ENCODE results near the gene ASB1. TPM values are rescaled to one million over a fixed set of nuclear protein-coding genes. Genes with fewer than 3 reads are reported as not detected.
A peak's percentile ranks its signal among the peaks of the same experiment; 100 is the strongest.

The ASB1 gene
- total and polyA plus RNA-seq, 8 donors: 10.7 to 36.8 (median 18.5) TPM

- Histone ChIP-seq H3K27ac (no peak overlapping the region), H3K27me3 (no peaks in the 10 kb centered on the region), H3K36me3 (peaks cover 23 to 61% (median 58%) of the 10 kb centered on the region in 4 donors), H3K4me3 (no peak overlapping the region), H3K9me3 (peaks cover 0 to 5% (median 1%) of the 10 kb centered on the region in 4 donors), H3K4me1 (peaks cover 7 to 45% (median 24%) of the 10 kb centered on the region in 4 donors)
- no peak for TF ChIP-seq EP300 (IDR thresholded peaks at IDR 0.05)
- no peak for TF ChIP-seq POLR2A (IDR thresholded peaks at IDR 0.05)
- no peak for TF ChIP-seq POLR2AphosphoS5 (IDR thresholded peaks at IDR 0.05)
- TF ChIP-seq CTCF (IDR thresholded peaks at IDR 0.05): no peak
- no peak for DNase-seq
- intact Hi-C loops (cut with DNase I; ENCODE audit: low total_unique reads): no loop called here
- 89 to 97% (median 92%) methylated on average over 13 of the region's 13 CpGs for WGBS, 5 donors
These were observed 7.5 kb downstream of the ASB1 start for GRCh38 chr2:238433941-238434845.

GRCh38 chr2:238434846-238435751 is 8.4 kb downstream of the ASB1 start:
- no peak overlapping the region for H3K4me3 ChIP-seq
- no peak for TF ChIP-seq POLR2AphosphoS5 (IDR thresholded peaks at IDR 0.05)
- H3K36me3 ChIP-seq: peaks cover 23 to 65% (median 59%) of the 10 kb centered on the region in 4 donors
- H3K27me3 ChIP-seq: no peaks in the 10 kb centered on the region
- no peak overlapping the region for H3K27ac ChIP-seq
- intact Hi-C loops (cut with DNase I; ENCODE audit: low total_unique reads): no loop called here
- H3K4me1 ChIP-seq: peaks cover 10 to 54% (median 27%) of the 10 kb centered on the region in 4 donors
- 88 to 93% (median 91%) methylated on average over 20 to 24 of the region's 24 CpGs for WGBS, 5 donors
- DNase-seq: no peak
- peaks cover 0 to 5% (median 1%) of the 10 kb centered on the region in 4 donors for H3K9me3 ChIP-seq

GRCh38 chr2:238435752-238436096 is 9.0 kb downstream of the ASB1 start:
- TF ChIP-seq EP300 (IDR thresholded peaks at IDR 0.05): no peak
- no peak for TF ChIP-seq POLR2AphosphoS5 (IDR thresholded peaks at IDR 0.05)
- TF ChIP-seq CTCF (IDR thresholded peaks at IDR 0.05): no peak
- TF ChIP-seq POLR2A (IDR thresholded peaks at IDR 0.05): no peak
- H3K27me3 ChIP-seq: no peaks in the 10 kb centered on the region
- peaks cover 0 to 2% (median under 1%) of the 10 kb centered on the region in 4 donors for H3K9me3 ChIP-seq
- no peak for DNase-seq
- WGBS, 5 donors: 91 to 95% (median 94%) methylated on average over 20 of the region's 20 CpGs
- intact Hi-C loops (cut with DNase I; ENCODE audit: low total_unique reads): no loop called here
- H3K27ac ChIP-seq: no peak overlapping the region
- peaks cover 23 to 64% (median 59%) of the 10 kb centered on the region in 4 donors for H3K36me3 ChIP-seq
- H3K4me3 ChIP-seq: no peak overlapping the region
- peaks cover 13 to 60% (median 32%) of the 10 kb centered on the region in 4 donors for H3K4me1 ChIP-seq

GRCh38 chr2:238438856-238439849 is 12.4 kb downstream of the ASB1 start:
- peak in 2 of 3 donors; percentile 61 to 86 for TF ChIP-seq POLR2AphosphoS5 (IDR thresholded peaks at IDR 0.05)
- no peak for TF ChIP-seq EP300 (IDR thresholded peaks at IDR 0.05)
- no peak for TF ChIP-seq POLR2A (IDR thresholded peaks at IDR 0.05)
- no peak for TF ChIP-seq CTCF (IDR thresholded peaks at IDR 0.05)
- Histone ChIP-seq H3K27ac (peak overlapping the region; percentile 15 to 69 (median 58)), H3K4me3 (peak overlapping the region in 1 of 4 donors; percentile 14), H3K27me3 (no peaks in the 10 kb centered on the region), H3K9me3 (no peaks in the 10 kb centered on the region), H3K36me3 (peaks cover 18 to 63% (median 53%) of the 10 kb centered on the region in 4 donors), H3K4me1 (peaks cover 13 to 57% (median 35%) of the 10 kb centered on the region in 4 donors)
- intact Hi-C loops (cut with DNase I; ENCODE audit: low total_unique reads): no loop called here
- 31 to 51% (median 42%) methylated on average over 24 of the region's 24 CpGs for WGBS, 5 donors
- DNase-seq: peak; percentile 60 to 61
